Stimulated activated CD8-positive, alpha-beta memory T cell treated with anti-CD3 and anti-CD28 coated beads, Interleukin-7, amount 100 ng/mL, for 48 hours (primary cell): ENCODE measurements around the gene OSBPL3.
A peak's percentile ranks its signal among the peaks of the same experiment; 100 is the strongest.

Experiments
- DNase-seq, 2 donors: peaks; one replicate each; pipeline ENCODE4 v3.0.0-alpha.2; 2020; ENCODE audit warnings: low read depth in 1 of 2; ENCODE audit errors: extremely low read depth in 1 of 2

OSBPL3 gene

DNA sequence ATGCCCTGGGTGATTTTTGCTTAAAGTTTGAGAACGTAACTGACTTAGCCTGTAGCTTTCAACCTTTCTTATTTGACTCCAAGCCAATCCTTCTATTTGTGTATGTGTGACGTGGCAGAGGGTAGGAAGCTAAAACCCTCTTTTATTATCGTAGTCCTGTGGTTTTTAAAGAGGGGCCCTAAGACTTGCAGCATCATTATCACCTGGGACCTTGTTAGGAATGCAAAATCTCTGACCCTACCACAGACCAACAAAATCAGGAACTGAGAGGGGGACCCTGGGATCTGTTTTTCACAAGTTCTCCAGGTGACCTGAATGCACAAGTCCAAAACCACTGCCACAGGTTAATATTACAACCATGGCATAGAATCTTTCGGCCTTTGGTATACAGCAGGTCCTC, 80.1 kb downstream of the OSBPL3 start:
- DNase-seq = no peak

DNA sequence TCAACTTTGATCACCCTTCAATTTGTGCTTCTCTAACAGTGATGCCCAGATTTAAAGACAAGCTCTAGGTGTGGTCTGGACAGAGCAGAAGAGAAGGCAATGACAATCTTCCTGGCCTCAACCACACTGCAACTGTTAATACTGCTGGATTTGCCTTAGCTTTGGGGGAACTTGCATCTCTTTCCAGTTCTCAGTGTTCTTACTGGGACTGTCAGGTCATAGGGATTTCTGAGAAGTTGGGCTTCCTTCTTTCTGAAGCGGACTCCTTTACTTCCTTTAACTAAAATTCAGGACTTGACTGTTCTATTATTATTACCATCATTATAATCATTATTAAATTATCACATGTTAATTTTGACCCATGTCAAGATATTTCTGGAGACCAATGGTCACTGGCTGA, 80.8 kb downstream of the OSBPL3 start:
- no peak for DNase-seq

DNA sequence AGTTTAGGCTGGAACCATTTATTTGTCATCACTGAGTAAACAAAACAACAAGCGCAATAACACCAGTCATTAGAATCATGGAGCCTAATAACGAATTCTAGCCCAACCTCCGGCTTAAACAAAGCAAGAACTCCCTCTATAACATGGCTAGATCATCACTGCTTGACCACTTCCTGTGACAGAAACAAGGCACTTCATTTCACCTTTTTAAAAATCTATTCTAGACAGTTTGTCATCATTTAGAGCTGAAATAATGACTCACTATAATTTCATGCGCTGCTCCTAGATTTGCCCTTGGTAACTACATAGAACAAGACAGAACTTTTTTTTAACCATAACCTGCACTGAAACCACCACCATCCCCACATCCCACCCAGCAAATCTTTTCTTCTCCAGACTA, 81.3 kb downstream of the OSBPL3 start:
- DNase-seq = no peak

DNA sequence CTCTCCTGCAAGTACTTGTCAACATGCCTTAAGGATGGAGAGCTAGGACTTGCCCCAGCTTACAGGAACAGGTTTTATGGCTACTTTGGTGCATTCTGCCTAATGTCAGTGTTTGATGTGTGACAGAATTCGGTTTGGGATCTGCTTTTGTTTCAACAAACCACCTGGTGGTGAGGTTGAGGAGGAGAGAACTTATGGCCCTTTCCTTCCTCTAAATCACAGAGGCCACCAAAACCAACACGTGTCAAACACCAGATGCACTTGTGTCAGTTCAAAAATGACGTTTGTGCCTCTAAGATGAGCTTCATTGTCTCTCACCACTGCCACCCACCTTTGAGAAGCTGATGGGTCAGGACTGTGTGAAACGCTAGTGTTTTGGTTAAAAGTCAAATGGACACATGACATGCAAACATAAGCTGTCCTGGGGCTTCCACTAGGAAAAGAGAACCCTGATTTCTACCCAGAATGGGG, 83.9 kb downstream of the OSBPL3 start:
- DNase-seq = no peak

DNA sequence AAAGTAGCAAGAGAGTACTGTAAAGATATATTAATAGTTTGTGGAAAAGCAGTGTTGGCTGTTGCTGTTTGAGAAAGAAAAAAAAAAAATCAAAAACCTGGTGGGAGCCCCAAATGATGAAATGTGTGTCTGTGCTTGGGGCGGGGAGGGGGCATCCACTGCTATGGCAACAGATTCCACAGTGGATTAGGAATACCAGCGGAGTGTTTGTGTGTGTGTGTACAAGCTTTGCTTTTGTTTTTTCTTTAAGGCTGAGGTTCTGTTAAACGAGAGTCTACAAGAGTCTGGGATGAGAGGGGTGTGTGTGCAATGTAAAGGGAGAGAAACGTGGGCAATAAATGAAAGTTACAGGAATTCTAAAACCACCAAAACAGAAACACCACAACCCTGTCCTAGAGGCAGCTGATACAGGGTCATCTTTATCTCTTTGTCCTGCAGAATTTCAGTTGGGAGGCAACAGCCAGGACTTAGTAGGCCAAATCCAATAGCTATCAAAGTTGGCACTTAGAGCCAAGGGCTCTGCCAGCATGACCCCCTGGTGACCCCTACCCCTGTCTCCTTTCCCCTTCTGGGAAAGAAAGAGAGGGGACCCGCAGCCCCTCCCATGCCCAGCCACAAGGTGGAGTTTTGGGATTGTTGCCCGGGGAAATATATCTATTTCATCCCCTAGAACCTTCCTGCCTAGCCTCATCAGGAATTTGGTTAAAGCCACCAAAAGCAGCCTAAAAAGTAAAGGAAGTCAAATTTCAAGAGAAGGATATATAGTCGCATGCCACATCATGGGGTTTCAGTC, 85.4 kb downstream of the OSBPL3 start:
- no peak for DNase-seq

DNA sequence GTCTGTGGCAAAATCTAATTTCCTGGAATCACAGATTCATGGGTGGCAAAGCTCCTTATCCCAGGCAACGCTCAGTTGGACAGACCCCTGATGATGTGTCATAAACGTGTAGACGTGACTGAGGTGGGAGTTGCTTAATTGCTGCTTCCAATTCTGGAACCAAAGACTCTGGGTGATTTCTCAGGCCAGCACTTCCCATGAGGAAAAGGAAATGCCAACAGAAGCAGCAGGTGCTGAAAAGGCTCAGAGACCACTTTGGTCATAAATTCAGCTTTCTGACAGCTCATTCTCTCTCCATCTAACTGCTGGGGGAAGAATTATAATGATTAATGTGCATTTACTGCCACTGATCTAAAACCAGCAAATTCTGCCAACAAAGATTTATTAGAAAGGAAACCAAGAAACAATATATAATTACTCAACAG, 88.7 kb downstream of the OSBPL3 start:
- no peak for DNase-seq

DNA sequence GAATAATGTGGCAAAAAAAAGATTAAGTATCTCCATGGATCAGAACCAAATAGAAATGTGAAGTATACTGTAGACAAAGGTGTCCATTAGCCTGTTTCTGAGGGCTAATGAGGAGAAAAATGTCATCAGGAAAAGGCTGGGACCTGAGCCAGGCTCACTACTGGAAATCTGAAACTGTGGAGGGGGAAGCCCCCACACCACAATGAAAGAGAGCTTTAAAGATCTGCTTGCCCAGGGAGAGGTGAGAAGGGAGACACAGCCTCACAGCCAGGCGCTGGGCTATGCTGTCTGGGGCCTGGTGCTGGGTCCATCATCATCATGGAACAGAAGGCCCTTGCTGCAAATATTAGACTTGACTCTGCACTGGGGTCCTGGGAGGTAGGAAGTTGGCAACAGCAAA, 90.4 kb downstream of the OSBPL3 start:
- DNase-seq = no peak

DNA sequence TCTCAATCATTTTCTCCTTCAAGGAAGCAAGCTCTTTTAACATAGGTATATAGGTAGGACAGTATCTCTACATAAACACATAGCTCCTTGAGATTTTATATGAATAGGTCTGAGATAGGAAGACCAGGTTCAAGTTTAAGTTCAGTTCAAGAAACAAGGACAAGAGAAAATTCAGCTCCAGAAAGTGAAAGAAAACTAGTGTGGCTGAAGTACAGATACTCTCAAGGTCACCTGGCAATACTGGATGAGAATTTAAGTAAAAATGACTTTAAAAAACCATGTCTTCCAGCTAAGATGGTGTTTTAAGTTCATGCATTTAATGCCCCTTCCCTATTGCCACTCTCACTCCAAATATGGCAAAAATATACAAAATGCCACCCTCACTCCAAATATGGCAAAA, 91.3 kb downstream of the OSBPL3 start:
- no peak for DNase-seq

DNA sequence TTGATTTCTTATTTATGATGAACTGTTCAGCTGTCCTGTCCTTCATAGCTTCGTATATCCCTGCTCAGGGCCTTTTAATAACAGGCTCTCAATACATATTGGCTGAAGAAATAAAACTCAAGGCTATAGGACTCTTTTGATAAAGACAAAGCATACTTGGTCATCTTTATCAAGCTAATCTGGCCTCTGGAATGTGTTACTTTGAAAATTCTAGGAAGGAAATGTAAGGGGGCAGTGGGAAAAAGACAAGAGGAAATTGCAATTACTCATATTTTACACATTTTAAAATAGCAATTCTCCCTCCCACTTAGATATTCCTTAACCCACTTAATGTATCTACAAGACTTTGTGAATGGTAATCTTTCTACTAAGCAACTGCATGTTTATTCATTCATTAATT, 94.3 kb downstream of the OSBPL3 start:
- no peak for DNase-seq

DNA sequence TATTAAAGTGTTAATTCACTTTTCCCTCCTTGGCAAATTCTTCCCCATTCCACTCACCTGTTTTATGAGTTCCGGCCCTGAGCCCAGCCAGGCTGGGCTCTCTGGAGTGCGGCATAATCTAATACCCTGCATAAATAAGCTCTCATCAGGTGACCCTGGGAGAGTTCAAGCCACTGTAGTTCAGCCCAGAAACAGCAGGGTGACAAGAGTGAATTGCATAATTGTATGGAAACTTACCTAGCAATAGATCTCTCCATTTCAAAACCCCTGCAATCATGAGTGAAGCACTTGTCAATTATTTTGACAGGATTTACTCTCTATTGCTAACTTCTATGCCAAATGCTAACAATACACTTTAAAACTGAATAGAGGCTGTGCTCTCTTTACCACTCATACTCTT, 94.7 kb downstream of the OSBPL3 start:
- no peak for DNase-seq

DNA sequence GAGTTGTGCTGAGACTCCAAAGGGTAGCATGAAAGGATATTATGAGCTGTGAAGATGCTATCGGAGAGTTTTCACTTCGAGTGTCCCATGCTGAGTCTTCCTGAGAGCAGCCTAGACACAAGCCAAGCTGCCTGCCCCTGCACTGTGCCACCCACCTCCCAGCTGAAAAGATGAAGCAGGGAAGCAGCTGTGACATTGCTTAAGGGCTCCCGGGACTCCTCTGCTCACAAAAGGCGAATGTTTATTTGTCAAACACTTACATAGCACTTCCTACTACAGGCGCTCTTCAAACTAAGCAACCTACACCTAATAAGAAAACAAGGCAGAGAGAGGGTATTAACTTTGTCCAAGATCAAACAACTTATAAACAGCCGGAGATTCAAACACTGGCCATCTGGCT, 95.6 kb downstream of the OSBPL3 start:
- no peak for DNase-seq

DNA sequence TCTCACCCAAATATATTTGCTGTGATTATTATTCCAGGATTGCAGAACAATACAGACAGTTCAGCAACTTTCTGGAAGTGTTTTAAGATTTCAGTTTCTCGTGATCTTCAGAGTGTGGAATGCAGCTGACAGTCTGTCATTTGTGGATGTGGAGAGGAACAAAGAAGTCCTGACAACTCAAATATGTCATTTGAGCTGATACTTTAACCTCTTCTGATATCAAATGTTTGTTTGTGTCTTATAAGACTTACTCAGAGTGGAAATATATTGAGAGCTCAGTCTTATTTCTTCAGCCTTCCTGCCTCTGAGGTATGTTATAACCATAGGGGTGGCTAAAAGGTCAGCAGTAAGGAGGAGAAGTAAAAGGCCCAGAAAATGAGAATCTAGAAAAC, 96.4 kb downstream of the OSBPL3 start:
- DNase-seq = no peak

DNA sequence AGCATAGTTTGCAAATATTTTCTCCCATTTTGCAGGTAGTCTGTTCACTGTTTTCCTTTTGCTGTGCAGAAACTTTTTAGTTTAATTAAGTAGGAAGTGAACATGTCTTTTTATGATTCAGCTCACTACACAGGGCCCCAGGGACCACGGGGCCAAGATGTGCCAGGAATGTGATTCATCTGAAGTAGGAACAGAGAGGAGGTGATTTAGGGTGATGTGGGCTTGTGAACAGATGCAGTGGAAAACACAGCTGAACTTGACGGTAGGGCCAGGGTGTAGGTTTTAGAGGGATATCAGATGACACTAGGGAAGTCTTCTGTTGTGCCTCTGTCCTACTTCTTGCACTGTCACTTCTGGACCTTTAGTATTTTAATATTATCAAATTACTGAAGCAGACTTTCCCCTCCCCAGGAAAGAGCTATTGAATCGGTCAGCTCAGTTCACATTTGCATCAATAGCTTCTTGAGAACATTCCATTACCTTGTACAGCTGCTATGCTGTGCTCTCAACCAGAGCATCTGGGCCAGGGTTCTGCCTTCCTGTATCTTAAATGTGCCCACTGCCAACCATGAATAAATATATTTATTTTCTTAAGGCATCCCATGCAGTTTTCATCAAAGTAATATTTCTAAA, 96.9 kb downstream of the OSBPL3 start:
- DNase-seq = peak in 1 of 2 donors; percentile 34

DNA sequence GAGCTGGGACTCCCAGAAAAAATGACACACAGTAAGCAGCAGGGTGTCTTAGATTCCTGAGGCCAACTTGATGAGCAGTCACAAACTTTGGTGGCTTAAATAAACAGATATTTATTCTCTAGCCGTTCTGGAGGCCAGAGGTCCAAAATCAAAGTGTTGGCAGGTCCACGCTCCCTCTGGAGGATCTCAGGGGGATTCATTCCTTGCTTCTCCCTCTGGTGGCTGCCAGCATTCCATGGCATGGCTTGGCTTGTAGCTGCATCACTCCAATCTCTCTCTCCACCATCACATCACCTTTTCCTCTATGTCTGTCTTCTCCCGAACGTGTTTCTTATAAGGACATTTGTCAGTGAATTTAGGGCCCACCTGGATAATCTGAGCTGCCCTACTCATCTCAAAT, 98.4 kb downstream of the OSBPL3 start:
- DNase-seq = no peak

DNA sequence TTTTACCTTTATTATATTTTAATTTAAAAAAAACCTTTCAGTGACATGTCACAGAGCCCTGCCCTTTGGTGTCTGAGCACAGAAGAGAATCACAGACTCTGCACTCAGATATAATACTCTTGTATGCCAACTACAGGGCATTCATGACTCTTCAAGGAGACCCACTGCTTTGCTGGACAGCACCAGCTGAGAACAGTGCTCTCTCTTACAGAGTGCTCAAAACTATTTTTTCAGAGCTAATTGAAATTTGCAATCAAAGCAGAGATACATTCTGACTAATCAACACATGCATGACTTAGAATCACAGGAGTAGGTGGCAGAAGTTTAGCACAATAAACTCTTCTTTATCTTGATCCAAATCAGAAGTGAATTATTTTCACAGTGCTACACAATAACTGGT, 99.1 kb downstream of the OSBPL3 start:
- DNase-seq = no peak

DNA sequence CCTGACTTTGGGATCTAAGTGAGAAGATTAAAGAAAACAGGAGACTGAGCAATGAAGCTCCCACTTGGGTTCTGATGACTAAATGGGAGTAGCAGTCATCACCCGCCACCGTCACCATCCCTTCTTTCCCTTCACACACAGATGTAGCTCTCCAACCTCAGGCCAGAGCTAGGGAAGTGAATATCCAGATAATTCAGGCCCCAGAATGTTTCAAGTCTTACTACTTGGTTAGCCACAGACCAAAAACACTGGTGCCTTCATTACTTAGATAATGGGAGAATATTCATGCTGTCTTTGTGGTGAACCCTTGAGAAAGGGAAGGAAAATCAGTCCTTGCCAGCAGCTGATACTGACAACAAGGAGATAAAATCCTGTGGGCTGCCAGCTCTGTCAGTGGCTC, 100.7 kb downstream of the OSBPL3 start:
- DNase-seq = no peak

DNA sequence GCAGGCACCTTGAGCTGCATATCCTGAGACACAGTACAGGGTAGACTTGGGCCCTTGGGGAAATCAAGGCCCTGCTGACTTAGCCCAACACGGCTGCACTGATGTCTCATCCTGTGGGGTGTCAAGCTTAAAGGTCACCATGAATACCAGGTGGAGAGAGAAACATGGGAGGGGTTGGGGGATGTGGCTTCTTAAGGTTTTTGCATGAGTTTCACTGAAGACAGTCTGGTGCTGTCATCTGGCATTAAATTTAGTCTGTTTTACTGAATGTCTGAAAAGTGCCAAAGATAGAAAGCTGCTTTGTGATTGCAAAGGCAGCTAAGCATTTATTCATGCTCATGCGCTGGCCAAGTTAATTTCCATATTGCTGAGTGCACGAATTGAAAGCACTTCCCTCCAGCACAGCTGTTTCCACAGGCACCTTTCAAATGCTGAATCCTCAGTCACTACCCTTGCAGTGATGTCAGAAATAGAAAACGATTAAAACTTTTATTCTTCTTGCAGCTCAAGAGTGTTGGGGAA, 102.1 kb downstream of the OSBPL3 start:
- DNase-seq = peak in 1 of 2 donors; percentile 22

DNA sequence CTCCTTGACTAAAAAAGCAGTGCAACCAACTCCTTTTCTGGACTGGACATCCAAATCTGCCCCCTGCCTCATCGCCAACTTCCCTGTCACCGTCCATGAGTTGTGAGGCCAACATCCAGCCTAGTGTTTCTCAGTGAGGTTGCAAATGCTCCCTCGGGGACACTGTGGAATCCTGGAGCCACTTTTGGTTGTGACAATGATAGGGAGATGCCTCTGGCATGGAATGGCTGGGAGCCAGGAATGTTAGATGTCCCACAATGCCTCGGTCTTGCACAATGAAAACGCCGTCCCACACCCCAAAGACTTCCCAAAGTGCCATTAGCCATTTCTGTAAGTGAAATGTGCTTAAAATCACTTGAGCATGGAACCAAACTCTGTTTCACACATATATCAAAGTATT, 105.2 kb downstream of the OSBPL3 start:
- DNase-seq = no peak

DNA sequence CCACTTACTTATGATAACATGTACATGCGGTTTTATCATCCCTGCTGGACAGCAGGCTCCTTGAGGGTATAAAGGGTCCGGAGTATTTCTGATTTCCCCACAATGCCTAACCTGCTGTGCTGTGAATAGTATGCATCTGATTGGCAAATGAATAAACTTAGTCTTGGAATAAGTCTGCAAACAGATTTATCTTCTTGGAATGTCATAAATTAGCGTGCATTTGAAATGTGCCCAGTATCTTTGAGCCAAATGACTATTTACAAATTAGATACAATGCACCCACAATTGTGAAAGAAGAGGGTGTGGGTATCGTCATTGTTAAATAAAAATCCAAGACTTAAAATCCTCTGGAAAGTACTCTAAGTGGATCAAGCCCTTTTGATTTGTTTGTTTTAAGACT, 106.0 kb downstream of the OSBPL3 start:
- DNase-seq = no peak

DNA sequence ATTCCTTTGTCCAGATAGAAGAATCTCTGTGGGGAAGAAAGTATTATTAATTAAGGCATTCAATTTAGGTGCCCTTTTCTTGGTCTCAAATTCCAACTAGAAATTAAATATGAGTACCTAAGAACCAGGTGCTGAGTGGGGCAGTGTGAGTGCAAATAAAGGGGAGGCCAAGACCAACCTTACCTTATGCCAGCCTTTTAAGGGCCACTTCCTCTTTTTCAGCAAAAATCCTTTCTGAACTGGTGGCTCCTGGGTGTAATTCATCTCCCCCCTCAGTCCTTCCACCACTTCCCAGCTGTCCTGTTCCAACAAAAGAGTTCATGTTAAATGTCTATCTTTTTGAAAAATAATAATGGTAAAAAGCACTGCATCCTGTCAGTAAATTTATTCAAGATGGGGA, 108.2 kb downstream of the OSBPL3 start:
- DNase-seq = no peak

DNA sequence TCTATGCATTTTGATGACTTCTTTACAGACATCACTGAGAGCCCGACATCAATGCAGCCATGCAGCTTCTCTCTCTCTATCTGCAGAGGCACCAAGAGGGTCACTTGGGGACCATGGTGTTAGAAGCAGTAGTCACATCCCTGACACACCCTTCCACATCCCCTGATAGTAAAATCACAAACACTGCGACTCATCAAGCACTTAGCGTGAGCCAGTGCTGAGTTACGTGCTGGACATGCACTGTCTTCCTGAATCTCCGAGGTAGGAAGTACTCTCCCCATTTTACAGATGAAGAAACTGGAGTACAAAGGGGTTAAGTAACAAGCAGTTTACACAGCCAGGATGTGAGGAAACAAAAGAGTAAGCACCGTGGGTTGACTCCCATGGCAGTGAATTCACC, 109.2 kb downstream of the OSBPL3 start:
- no peak for DNase-seq

DNA sequence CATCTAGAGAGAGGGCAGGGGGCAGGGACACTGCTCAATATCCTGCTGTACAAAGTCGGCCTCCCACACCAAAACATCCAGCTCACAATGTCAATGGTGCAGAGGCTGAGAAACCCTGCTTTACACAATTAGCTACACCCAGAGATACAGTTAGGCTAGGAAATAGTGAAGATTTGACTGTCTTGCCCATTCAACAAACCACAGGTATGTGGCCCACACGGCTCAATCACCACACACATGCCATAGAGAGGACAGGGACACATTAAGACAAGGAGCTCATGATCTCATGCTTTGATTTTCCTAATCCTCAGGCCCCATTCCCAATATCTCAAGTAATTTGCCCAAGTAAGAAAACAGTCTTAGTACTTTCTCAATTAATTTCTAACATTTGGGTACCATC, 110.4 kb downstream of the OSBPL3 start:
- DNase-seq = no peak
